Activated naive CD4-positive, alpha-beta T cell treated with anti-CD3 and anti-CD28 coated beads, Interleukin-2, amount 50 U/mL, for 24 hours (primary cell): ENCODE measurements around the gene SYT2.
"Not testable (repeated sequence)": the region's sequence is repeated elsewhere in the genome, so short reads cannot be mapped to it uniquely, and the experiment has no call there.

ENCODE experiments used
- H3K27ac Mint-ChIP-seq: one replicate; pipeline ENCODE4 v1.8.0; 2021; ENCODE audit warnings: mild to moderate bottlenecking, mixed read lengths
- H3K27me3 Mint-ChIP-seq: one replicate; pipeline ENCODE4 v1.8.0; 2021; ENCODE audit warnings: mixed read lengths
- H3K36me3 Mint-ChIP-seq: one replicate; pipeline ENCODE4 v1.8.0; 2021; ENCODE audit warnings: mixed read lengths
- H3K4me1 Mint-ChIP-seq: one replicate; pipeline ENCODE4 v1.8.0; 2021; ENCODE audit warnings: mixed read lengths
- H3K4me3 Mint-ChIP-seq: one replicate; pipeline ENCODE4 v1.8.0; 2021; ENCODE audit warnings: mild to moderate bottlenecking, mixed read lengths
- H3K9me3 Mint-ChIP-seq: one replicate; pipeline ENCODE4 v1.8.0; 2021; ENCODE audit warnings: mixed read lengths

Gene SYT2

GRCh38 chr1:202644219-202645096 lies 65.8 kb downstream of the SYT2 start:
- Mint-ChIP-seq H3K9me3 (no peaks in the 10 kb centered on the region), H3K4me3 (peak overlapping the region; percentile 65)

GRCh38 chr1:202643397-202644218 lies 66.6 kb downstream of the SYT2 start:
- H3K27me3 Mint-ChIP-seq, result peaks cover 44% of the 10 kb centered on the region
- H3K4me3 Mint-ChIP-seq, result peak overlapping the region; percentile 74
- no peaks in the 10 kb centered on the region for H3K9me3 Mint-ChIP-seq
- H3K36me3 Mint-ChIP-seq, result no peaks in the 10 kb centered on the region
- peaks cover 20% of the 10 kb centered on the region for H3K4me1 Mint-ChIP-seq
- no peak overlapping the region for H3K27ac Mint-ChIP-seq

More at GRCh38 chr1:202644219-202645096, 65.8 kb downstream of the SYT2 start:
- H3K4me1 Mint-ChIP-seq, result peaks cover 20% of the 10 kb centered on the region
- H3K27me3 Mint-ChIP-seq, result peaks cover 40% of the 10 kb centered on the region
- H3K36me3 Mint-ChIP-seq, result no peaks in the 10 kb centered on the region
- no peak overlapping the region for H3K27ac Mint-ChIP-seq

DNA sequence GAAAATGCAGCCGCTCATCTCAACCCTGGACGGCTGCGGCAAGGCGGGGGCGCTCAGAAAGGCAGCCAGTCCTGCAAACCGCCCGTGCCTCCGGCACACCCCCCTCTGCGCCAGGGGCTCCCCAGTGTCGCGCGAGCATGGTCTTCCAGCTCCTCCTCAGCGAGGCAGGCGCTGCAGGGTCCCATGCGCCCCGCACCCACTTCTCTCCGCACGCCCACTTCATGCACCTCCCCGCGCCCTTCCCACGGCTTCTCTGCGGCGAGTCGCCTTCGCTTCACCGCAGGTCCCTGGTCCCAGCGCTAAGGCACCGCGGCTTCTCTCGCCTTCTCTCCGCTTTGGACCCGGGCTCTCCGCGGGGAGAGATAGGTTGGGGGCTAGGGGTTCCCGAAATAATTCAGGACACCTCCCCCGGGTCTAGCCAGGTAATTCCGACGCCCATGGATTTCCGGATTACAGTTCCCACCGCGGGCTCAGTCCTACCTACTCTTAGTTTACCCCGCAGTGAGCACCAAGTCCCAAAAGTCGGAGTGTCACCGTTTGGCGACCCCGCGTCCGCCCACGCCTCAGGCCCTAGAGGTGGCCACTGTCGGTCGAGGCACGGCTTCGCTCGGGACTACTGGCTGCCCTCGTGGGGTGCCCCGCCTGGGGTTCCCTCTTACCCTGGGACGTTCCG lies 67.5 kb downstream of the SYT2 start:
- Mint-ChIP-seq H3K27ac (no peak overlapping the region), H3K4me3 (peak overlapping the region; percentile 74), H3K36me3 (no peaks in the 10 kb centered on the region), H3K27me3 (peaks cover 50% of the 10 kb centered on the region), H3K4me1 (peaks cover 20% of the 10 kb centered on the region), H3K9me3 (no peaks in the 10 kb centered on the region)

- Mint-ChIP-seq H3K4me1 (peaks cover 20% of the 10 kb centered on the region), H3K27me3 (peaks cover 50% of the 10 kb centered on the region), H3K4me3 (no peak overlapping the region), H3K27ac (no peak overlapping the region), H3K36me3 (no peaks in the 10 kb centered on the region), H3K9me3 (no peaks in the 10 kb centered on the region)
Observed at GRCh38 chr1:202642212-202642611, 68.0 kb downstream of the SYT2 start.

DNA sequence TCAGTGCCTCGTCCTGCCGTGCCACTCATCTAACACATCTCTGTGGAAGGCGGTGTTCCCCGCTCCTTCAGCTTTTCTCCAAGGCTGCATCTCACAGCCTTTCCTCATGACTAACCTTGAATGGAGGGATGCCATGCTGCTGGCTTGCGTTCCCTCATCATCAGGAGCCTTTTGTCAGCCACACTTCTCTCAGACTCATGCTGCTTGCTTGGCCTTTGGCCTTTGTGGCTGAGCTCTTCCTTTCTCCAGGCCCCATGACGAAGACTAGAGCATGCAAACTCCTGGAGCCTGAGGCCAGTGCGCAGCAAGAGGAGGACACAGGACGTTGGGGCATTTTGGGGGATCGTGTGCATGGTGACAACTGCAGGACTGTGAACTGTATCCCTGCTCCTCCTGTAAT lies 70.8 kb downstream of the SYT2 start:
- Mint-ChIP-seq H3K4me1 (peaks cover 18% of the 10 kb centered on the region), H3K4me3 (no peak overlapping the region), H3K9me3 (no peaks in the 10 kb centered on the region), H3K36me3 (no peaks in the 10 kb centered on the region), H3K27ac (no peak overlapping the region), H3K27me3 (peaks cover 45% of the 10 kb centered on the region)

DNA sequence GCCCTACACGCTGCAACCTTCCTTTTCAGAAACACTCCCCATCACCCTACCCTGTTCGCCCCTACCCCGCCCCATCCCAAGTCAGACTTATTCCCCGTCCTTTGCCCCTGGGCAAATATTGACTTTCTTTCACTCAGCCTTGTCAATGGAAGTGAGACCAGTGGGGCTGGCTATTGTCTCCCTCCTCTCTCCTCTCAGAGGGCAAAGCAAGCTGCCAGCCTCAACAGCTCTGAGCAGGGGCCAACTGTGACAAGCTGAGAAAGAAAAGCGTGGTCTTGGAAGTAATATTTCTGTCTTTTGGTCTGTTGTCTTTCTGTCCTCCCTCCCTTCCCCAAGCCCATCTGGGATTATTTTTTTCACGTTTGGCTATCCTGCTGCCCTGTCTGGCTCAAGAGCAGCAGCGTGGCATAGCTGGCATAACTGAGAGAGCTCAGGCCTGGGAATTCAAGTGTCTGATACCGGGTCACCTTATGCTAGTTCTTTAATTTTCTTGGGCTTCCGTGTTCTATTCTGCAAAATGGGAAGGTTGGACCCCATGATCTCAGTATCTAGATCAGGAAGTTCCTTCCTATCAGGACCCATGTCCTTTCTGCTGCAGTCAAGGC lies 71.5 kb downstream of the SYT2 start:
- Mint-ChIP-seq H3K4me1 (peaks cover 13% of the 10 kb centered on the region), H3K27me3 (peaks cover 39% of the 10 kb centered on the region)
- not testable (repeated sequence) for H3K27ac Mint-ChIP-seq, H3K36me3 Mint-ChIP-seq, H3K9me3 Mint-ChIP-seq, H3K4me3 Mint-ChIP-seq

- peaks cover 39% of the 10 kb centered on the region for H3K27me3 Mint-ChIP-seq
Observed at GRCh38 chr1:202638019-202638700, 72.1 kb downstream of the SYT2 start.

GRCh38 chr1:202637321-202638018 lies 72.8 kb downstream of the SYT2 start:
- H3K4me3 Mint-ChIP-seq, H3K9me3 Mint-ChIP-seq, H3K27ac Mint-ChIP-seq, H3K4me1 Mint-ChIP-seq, H3K36me3 Mint-ChIP-seq: not testable (repeated sequence)
- H3K27me3 Mint-ChIP-seq, result peaks cover 35% of the 10 kb centered on the region

More at GRCh38 chr1:202638019-202638700, 72.1 kb downstream of the SYT2 start:
- peak overlapping the region; percentile 62 for H3K27ac Mint-ChIP-seq
- H3K9me3 Mint-ChIP-seq, result no peaks in the 10 kb centered on the region
- no peaks in the 10 kb centered on the region for H3K36me3 Mint-ChIP-seq
- no peak overlapping the region for H3K4me3 Mint-ChIP-seq
- peaks cover 11% of the 10 kb centered on the region for H3K4me1 Mint-ChIP-seq

DNA sequence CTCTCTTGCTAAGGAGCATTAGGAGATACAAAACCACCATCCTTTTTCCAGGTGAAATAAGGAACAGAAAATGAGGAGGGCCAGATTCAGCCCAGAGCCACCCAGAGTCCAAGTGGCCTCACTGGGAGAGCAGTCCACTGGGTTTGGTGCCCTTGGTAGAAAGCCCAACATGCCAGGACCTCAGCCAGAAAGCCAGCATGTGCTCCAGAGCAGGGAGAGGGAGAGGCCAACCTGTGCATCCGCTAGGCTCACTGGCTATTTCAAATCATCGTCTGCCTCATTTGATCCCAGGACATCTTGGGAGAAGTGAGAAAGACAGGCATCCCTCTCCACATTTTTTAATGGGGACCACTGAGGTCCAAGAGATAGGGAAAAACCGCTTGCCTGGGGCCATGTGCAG lies 74.1 kb downstream of the SYT2 start:
- H3K27ac Mint-ChIP-seq, H3K4me1 Mint-ChIP-seq, H3K36me3 Mint-ChIP-seq, H3K9me3 Mint-ChIP-seq, H3K4me3 Mint-ChIP-seq: not testable (repeated sequence)
- H3K27me3 Mint-ChIP-seq, result peaks cover 27% of the 10 kb centered on the region

DNA sequence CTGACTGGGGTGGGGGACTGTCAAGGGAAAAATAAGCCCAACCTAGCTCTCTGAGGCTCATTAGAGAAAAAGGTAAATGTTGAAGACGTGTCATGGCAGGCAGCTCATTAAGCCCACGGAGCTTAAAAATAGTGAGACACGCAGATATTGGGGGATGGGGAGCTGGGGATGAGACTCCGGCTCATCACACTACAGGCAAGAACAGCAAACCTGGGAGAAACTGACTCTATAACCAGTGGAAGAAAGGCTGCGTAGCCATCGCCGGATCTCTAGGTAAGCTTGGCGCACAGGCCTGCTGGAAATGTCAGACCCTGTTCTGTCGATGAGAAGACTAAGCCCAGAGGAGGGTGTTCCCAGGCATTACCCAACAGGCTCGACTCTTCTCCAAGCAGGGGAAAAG lies 78.0 kb downstream of the SYT2 start:
- Mint-ChIP-seq H3K9me3 (no peaks in the 10 kb centered on the region), H3K4me3 (no peak overlapping the region), H3K36me3 (no peaks in the 10 kb centered on the region), H3K4me1 (peaks cover 43% of the 10 kb centered on the region), H3K27me3 (peaks cover 2% of the 10 kb centered on the region), H3K27ac (no peak overlapping the region)

DNA sequence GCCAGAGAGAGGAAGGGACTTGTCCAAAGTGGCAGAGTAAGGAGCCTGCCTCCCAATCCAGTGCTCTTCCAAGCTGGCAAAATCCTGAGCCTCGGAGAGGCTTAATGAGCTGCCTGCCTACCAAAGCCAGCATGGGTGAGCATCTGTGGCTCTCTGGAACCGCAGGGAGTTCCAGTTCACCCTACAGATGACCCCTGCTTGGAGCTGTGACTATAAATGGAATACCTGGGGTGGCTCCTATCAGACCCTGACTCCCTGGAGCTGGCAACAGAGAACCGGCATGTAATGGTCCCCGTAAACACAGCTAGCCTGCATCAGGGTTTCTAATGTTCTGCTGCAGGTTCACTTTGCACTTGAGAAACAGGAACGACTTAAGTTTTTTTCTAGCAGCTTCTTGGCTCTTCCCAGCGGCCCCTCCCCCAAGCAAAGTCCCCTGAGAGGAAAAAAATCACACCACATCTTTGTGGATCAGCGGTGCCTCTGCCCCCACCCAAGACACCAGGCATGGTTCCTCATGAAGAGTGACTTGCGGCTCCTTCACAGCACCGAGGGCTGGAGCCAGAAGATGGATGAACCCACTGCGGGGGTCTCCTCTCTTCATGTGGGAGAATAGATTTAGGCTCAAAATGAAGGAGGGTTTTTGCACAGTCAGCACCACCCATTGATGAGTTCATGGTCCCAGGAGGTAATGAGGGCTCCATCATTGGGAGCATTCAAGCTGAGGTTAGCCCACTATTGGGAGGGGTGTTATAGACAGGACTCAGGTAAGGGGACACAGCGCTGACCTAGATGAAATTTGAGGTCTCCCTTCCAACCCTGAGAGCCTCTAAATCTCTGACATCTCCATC lies 79.0 kb downstream of the SYT2 start:
- peaks cover 1% of the 10 kb centered on the region for H3K27me3 Mint-ChIP-seq
- H3K36me3 Mint-ChIP-seq, result no peaks in the 10 kb centered on the region
- no peak overlapping the region for H3K4me3 Mint-ChIP-seq
- H3K27ac Mint-ChIP-seq, result no peak overlapping the region
- peaks cover 48% of the 10 kb centered on the region for H3K4me1 Mint-ChIP-seq
- H3K9me3 Mint-ChIP-seq, result no peaks in the 10 kb centered on the region

- no peaks in the 10 kb centered on the region for H3K9me3 Mint-ChIP-seq
- peaks cover 1% of the 10 kb centered on the region for H3K27me3 Mint-ChIP-seq
- no peak overlapping the region for H3K27ac Mint-ChIP-seq
- no peak overlapping the region for H3K4me3 Mint-ChIP-seq
- no peaks in the 10 kb centered on the region for H3K36me3 Mint-ChIP-seq
- peaks cover 48% of the 10 kb centered on the region for H3K4me1 Mint-ChIP-seq
Observed at GRCh38 chr1:202630541-202630940, 79.7 kb downstream of the SYT2 start.

- H3K4me1 Mint-ChIP-seq, result peaks cover 48% of the 10 kb centered on the region
- H3K4me3 Mint-ChIP-seq, H3K36me3 Mint-ChIP-seq: not testable (repeated sequence)
Observed at GRCh38 chr1:202630096-202630495, 80.2 kb downstream of the SYT2 start.

More at GRCh38 chr1:202630096-202630495, 80.2 kb downstream of the SYT2 start:
- not testable (repeated sequence) for H3K27me3 Mint-ChIP-seq, H3K27ac Mint-ChIP-seq, H3K9me3 Mint-ChIP-seq
